GM21737 (cell line): Measurements from ENCODE around the gene SNED1.
"Not testable (repeated sequence)": the region's sequence is repeated elsewhere in the genome, so short reads cannot be mapped to it uniquely, and the experiment has no call there.

Experiments
- ATAC-seq: cut with Tn5 transposase; IDR thresholded peaks from one replicate; pipeline ENCODE4 v1.9.1; 2021; ENCODE audit warnings: mild to moderate bottlenecking, moderate library complexity; ENCODE audit not compliant: unreplicated experiment

Gene SNED1

DNA sequence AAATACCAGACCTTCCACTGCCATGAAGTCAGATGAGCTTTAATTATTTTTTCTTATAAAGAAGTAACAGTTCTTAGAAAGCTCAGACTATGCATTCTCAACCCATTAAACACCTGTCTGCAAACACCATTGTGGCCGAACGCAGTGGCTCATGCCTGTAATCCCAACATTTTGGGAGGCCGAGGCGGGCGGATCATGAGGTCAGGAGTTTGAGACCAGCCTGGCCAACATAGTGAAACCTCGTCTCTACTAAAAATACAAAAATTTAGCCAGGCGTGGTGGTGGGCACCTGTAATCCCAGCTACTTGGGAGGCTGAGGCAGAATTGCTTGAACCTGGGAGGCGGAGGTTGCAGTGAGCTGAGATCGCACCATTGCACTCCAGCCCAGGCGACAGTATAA, 106.2 kb downstream of the SNED1 start:
- ATAC-seq: not testable (repeated sequence)

DNA sequence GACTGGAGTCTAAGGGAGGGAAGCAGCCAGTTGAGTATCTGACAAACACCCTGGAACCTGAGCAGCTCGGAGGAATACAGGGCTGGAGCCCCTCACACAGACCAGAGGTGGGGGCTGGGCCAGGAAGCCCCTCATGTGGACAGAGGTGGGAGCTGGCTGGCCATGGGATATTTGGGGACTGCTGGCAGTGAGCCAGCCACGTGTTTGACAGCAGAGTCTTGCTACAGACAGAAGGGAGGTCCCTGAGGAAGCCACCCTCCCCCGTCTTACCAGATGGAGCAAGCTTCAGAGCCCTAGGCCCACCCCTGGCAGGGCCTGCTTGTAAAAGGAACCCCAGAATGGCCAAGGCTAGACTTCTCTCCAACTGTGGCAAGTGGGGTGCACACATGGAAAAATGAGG, 107.2 kb downstream of the SNED1 start:
- no peak for ATAC-seq

DNA sequence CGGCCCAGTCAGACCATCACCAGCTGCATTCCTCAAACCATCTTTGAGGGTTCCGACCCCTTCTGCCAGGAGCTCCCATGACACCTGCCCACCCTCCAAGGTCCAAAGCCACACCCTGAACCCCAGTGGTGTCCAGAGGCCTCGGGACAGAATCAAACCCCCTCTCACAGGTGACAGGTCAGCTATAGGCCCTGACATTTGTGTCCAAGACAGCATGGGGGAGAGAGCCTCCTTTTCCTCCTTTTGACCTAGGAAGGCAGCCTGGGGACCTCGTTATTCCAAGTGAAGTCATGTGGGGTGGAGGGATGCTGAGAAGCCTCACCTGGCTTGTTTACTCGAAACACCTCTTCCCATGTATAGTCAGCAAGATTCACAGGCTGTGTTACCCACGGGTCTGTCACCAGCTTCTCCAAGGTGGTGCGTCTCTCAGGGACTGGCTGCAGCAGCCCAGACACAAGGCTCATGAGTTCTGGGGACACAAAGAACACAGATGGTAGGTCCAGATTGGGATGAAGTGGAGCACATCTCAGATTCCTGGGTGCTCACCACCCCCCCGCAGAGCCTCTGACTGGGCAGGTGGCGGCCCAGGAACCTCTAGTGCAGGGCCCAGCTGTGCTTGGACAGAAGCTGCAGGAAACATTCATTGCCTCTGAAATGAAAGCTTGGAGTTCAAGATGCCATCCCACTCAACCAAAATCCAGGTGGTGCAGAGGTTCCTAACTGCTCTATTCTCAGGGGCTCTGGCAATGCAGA, 108.8 kb downstream of the SNED1 start:
- no peak for ATAC-seq

DNA sequence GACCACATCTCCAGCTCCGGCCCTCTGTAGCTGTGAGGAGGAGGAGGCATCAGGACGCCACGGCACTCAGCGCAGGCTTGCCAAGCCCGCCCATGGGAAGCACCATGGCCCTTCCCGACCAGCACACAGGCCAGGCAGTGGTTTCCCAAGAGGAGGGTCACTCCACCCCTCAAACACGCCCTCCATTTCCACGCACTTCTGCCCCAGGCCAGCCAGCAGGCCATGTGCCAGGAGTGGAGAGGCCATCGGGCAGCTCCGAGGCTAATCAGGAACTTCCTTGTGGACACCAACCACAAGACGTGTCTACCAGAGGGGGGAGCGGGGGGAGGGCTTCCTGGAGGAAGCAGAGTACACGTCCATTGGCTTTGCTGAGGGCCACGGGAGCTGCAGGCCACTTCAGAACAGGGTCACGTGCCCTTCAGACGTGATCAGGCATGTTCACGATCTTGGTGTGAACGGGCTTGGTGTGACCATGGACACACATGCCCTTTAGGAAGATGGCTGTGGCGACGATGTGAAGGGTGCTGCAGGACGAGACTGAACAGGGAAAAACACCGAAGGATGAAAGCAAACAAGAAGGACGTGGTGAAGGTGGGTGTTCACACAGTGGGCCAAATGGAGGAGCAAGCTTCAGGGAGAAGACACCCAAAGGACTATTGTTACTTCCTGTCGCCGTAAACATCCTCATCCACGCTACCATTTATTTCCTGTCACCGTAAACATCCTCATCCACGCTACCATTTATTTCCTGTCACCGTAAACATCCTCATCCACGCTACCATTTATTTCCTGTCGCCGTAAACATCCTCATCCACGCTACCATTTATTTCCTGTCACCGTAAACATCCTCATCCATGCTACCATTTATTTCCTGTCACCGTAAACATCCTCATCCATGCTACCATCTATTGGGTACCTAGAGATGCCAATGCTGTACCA, 110.1 kb downstream of the SNED1 start:
- ATAC-seq: no peak

DNA sequence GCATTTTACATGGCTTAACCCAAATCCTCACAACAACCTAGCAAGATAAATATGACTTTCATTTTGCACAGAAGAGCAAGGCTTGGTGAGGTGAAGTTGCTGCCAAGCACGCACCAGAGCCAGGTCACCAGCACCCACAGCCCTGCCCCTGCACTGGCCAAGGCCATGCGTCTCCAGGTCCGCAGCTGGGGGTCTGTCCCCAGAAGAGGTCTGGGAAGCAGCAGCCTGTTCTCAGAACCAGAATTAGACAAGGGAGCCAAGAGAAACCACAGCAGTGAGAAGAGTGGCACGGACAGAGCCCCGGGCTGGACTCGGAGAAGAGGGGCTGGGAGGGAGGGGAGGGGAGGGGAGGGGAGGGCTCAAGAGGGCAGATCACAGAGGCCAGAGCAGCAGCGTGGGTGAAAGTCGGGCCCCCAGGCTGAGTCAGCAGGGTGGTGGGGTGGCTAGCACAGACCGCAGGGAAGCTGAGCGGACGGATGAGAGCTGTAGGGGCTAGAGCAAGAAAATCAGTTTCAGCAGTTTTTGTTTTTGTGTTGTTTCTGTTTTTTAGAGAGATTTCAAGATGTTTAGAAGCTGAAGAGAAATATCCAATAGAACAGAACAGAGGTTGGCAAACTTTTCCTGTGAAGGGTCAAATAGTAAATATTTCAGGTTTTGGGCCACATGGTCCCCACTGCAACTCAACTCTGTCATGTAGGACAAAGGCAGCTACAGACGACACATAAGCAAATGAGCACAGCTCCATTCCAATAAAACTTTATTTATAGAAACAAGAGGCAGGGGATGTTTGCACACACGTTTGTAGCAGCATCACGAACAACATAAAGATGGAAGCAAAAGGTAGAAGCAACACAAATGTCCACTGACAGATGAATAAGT, 111.0 kb downstream of the SNED1 start:
- no peak for ATAC-seq

DNA sequence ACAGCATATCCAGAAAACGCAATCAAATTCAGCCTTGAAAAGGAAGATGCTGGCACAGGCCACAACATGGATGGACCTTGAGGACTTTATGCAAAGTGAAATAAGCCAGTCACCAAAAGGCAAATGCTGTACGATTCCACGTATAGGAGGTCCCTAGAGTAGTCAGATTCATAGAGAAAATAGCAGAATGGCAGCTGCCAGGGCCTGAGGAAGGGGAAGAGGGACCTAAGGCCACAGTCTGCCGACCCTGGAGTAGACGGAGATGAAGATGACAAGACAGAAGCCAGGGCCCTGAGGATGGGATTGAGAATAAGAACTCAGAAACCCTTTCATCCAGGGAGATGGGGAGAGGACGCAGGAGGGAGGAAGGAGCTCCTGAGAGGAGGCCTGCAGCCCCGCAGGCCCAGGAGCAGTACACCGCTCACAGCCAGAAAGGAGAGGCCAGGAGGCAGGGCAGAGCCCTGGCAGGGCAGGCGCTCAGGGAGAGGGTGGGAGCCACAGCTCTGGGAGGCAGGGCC, 111.7 kb downstream of the SNED1 start:
- ATAC-seq: no peak

DNA sequence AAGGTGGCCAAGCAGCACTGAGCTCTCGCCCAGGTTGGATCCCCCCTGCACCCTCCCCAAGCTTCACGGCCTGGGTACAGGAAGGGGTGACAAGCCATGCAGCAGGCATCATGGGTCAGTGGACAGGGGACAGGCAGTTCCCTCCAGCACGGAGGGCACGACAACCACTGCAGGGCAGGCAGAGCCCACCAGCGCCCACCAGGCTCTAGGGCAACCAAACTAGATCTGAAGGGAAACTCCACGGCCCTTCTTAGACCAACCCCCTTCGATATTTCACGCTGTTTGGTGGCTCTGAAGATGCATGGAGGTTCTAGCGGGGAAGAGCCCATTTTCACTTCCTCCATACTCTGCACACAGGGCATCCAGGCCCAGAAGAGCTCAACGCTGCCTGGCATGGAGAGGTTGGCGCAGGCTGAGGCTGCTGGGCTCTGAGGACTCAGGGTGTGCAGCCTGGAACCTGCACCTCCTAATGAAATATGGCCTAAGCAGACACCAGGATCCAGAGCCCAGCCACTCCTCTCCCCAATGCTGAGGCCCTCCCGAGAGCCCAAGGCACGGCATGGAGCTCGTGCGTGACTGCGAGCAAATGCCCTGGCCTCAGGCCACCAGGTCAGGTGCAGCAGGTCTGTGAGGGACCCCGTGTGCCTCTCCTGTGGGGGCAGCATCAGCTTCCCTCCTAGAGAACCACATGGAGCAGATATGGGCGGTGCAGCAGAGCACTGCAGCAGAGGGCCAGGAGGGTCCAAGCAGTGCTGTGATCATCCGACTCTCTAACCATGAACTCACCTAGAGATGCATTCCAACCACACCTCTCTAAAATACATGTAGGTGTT, 112.4 kb downstream of the SNED1 start:
- no peak for ATAC-seq

DNA sequence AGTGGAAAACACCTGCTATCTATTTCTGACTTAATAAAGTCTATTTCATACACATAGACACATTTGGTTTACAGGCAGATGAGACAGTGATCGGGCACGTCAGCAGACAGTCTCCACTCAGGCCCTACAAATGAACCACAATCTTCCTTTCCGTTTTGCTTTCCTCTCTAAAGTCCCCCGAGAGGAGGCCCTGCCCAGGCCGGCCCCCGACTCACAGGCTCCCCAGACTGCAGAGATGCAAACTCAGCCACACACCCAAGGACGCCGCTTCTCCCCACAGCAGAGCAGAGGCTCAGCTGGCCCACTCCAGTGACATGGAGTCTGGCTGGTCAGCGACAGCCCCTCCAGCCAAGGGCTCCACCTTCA, 113.0 kb downstream of the SNED1 start:
- ATAC-seq: no peak

DNA sequence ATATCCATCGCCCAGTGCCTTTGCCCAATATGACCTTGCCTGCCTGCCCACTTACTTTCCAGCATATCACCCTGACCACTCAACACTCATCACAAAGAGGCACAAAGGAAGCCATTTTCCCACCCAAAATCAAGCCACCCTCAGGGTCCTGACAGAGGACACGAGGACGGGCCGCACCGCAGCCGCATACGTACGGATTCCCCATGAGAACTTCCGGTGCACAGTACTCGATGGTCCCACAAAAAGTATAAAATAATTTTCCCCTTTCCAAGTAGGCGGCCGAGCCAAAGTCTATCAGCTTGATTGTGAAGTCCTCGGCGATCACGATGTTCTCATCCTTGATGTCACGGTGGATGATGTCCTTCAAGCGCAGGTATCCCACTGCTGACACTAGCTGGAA, 113.6 kb downstream of the SNED1 start:
- no peak for ATAC-seq

DNA sequence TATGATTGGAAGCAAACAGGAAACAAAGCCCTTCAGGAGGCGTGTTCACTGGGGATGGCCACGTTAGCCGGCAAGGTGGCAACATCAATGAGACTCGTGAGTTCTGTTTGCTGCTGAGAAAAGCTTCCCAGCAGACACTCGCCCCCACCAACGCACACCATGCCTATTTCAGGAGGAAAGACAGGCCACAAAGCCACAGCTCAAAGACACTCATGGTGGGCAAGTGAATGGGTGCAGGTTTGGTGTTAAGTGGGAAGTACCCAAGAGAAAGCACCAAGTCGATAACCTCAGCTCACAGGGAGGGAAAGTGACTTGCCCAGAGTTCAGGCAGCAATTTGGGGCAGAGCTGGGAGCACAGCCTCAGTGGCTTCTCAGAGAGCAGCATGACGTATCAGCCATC, 114.2 kb downstream of the SNED1 start:
- ATAC-seq: no peak

DNA sequence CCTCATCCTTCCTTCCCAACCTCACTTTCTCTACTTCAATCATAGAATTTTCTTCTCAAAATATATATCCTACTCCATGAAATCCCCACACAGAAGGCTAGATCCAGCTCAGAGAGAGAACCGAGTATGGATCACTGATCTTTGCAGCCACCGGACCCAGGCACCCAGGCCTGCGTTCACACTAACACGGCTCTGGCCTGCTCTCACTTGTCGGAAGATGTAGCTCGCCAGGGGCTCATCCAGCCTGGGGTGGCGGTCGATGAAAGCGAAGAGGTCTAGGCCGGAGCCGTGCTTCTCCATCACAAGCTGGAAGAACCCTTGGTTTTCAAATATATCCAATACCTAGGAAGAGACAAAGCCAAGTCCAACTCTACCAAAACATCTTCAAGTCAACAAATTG, 116.4 kb downstream of the SNED1 start:
- ATAC-seq: no peak

DNA sequence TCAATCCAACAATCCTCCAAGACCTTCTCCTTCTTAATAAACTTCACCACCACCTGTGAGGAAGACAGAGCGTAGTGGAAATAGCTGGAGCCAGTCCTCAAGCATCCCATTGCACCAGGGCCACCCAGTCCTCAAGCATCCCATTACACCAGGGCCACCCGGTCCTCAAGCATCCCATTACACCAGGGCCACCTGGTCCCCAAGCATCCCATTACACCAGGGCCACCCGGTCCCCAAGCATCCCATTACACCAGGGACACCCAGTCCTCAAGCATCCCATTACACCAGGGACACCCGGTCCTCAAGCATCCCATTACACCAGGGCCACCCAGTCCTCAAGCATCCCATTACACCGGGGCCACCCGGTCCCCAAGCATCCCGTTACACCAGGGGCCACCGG, 116.9 kb downstream of the SNED1 start:
- no peak for ATAC-seq

DNA sequence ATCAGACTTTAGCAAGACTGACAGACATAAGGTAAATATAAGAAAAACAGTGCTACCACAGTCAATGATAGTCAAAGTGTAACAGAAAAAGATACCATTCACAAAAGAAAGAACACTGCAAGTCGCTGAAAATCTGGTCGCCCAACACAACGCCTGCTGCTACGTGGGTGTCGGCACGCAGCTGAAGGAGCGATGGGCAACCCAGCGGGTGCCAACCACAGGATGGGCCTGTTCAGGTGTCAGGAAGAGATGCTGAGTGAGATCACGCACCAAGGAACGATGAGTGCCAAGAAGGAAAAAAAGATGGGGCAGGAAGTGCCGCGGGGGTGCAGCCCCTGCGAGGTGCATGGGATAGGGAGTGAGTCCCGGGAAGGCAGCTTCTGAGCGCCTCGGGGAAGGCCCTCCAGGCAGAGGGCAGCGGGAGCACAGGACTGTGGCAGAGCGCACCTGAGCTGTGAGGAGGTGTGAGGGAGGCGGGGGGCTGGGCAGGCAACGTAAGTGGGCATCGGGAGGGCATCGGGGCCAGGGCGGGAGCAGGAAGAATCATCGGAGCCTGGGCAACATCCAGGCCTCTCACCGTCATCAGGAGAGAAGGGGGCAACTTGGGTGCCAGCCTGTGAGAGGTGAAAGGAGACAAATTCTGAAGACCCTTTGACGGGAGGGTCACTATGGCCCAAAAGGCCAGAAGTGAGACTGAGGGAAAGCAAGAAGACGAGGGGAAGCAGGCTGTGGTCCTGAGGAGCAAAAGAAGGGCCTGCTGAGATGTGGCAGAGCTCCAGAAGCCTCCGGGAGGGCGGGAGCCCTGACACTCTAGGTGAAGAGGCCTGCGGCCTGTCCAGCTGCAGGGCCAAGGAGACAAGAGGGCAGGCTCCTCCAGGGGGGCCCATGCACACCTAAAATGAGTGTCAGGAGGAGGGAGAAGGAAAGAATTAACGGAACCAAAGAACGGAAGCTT, 118.5 kb downstream of the SNED1 start:
- no peak for ATAC-seq

DNA sequence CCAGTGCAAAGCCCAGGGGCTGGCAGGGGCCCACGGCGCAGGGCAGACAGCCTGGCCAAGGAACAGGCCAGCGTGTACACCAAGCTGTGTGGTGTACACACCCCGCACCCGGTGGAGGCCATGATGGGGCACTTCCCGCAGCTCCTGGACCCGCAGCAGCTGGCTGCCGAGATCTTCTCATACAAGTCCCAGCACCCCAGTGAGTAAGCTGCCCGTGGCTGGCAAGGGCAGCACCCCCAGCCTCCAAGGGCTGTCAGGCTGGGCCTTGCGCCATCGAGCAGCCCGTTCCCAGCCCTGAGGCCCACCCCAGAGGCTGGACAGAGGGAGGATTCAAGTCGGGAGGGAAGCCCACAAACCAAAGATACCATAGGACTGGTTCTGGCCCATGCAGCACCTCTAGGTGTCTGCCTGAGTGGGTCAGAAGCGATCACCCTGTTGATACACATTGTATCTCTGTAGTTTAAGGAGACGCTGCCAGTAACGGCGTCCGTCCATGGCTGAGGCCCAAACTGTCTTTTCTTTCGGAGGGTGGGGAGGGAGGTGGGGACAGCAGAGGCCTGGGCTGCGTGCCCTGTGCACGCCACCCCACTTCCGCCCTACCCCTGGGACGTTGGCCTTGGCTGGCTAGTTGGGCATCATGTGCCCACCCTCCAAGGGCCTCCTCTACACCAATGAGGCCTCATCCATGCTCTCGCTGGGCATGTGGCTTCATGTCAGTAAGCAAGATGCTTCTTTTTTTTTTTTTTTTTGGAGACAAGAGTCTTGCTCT, 120.5 kb downstream of the SNED1 start:
- ATAC-seq: no peak

DNA sequence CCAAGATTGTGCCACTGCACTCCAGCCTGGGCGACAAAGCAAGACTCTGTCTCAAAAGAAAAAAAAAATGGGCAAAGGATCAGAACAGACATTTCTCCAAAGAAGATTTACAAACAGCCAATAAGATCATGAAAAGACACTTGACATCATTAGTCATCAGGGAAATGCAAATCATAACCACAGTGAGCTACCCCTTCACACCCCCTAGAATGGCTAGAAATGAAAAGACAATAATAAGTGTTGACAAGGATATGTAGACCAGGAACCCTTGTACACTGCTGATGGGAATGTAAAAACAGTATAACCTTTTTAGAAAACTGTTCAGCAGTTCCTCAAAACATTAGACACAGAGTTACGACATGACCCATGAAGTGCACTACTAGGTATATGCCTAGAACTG, 122.0 kb downstream of the SNED1 start:
- ATAC-seq: no peak

DNA sequence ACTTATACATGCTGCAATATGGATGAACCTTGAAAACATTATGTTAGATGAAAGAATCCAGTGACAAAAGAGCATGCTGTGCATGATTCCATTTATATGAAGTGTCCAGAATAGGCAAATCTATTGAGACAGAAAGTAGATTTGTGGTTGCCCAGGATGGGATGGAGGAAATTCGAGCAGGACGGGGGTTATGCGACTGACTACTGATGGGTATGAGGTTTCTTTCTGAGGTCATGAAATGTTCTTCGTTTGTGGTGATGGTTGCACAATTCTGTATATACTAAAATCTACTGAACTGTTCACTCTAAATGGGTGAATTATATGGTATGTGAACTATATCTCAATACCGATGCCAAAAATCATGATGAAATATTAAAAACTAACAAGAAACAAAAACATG, 122.6 kb downstream of the SNED1 start:
- ATAC-seq: no peak

DNA sequence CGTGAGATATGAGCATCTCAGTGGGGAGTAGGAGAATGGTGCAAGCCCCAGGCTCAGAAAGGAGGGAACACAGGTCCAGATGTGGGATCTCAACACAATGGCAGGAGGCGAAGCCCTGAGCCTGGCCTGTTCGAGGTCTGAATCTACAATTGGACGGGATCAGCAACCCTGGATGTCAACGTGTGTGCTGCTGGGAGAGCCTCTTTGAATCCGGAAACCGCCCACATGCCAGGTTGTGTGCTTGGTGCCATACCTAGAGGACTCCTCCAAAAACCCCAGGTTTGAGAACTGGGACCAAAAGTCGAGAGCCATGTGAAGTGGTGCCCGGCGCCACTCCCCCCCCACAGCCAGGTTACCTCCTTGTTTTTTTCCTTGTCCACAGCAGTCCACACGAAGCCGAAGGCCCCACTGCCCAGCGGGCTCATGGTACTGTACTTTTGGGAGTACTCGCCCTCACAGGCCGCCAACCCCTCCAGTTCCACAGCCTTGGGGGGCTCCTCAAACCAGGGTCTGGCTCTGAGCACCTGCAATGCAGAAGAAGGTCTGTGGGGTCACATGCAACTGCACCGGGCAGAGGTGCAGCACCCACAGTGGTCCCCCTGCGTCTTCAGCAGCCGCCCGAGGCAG, 124.1 kb downstream of the SNED1 start:
- no peak for ATAC-seq
